Suppressor macrophage treated with lipopolysaccharide for 4 hours (primary cell): ENCODE measurements around the gene KRT6C.
"Not testable (repeated sequence)": the region's sequence is repeated elsewhere in the genome, so short reads cannot be mapped to it uniquely, and the experiment has no call there.

Source experiments
- DNase-seq: peaks from one replicate; pipeline ENCODE4 v3.0.0-alpha.2; 2020

Gene KRT6C

GRCh38 chr12:52499806-52500560 is 26.4 kb upstream of the KRT6C start:
- no peak for DNase-seq

GRCh38 chr12:52498946-52499345 is 25.3 kb upstream of the KRT6C start:
- DNase-seq: no peak

GRCh38 chr12:52497975-52498374 is 24.4 kb upstream of the KRT6C start:
- no peak for DNase-seq

GRCh38 chr12:52496590-52497071 is 23.0 kb upstream of the KRT6C start:
- no peak for DNase-seq

GRCh38 chr12:52496054-52496453 is 22.4 kb upstream of the KRT6C start:
- no peak for DNase-seq

GRCh38 chr12:52495389-52495788 is 21.8 kb upstream of the KRT6C start:
- peak; percentile 12 for DNase-seq

DNA sequence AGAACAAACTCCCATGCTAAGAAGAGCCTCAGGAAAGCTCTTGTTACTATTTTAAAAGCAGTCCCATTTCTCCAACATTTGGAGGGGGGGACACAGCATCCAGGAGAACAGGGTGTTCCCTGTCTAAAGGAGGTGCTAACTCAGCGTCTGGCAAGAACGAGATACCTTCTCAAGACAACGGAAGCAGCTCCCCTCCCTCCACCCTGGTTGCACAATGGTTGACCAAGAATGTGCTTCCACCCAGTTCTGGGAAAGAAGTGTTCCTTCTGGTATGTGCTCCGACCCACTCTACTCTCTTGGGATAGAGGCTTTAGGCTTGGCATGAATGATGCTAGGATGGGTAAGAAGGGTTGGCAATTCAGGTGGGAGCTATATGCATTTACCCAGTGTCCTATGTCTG is 20.9 kb upstream of the KRT6C start:
- DNase-seq: peak; percentile 6

- no peak for DNase-seq
These were observed 20.5 kb upstream of the KRT6C start for GRCh38 chr12:52494100-52494499.

GRCh38 chr12:52493172-52493571 is 19.6 kb upstream of the KRT6C start, which contains the start of gene KRT6A:
TSS of gene KRT6A (minus strand) at chr12:52493257. CDS start at chr12:52493188, 69 bp downstream.
- DNase-seq: no peak

DNA sequence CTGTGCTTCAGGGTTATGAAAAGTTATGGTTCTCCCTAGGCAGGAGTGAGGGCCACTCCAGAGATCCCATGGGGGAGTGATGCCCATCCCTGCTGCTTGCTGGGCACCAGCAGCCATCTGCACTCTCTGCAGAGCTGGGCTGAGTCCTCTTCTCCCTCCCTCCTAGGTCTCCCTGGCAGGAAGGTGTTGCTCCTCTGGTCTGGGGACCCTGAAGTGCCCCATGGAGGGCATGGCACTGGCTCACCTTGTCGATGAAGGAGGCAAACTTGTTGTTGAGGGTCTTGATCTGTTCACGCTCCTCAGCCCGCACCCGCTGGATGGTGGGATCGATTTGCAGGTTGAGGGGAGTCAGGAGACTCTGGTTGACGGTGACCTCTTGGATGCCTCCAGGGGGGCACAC is 18.8 kb upstream of the KRT6C start:
- not testable (repeated sequence) for DNase-seq

DNA sequence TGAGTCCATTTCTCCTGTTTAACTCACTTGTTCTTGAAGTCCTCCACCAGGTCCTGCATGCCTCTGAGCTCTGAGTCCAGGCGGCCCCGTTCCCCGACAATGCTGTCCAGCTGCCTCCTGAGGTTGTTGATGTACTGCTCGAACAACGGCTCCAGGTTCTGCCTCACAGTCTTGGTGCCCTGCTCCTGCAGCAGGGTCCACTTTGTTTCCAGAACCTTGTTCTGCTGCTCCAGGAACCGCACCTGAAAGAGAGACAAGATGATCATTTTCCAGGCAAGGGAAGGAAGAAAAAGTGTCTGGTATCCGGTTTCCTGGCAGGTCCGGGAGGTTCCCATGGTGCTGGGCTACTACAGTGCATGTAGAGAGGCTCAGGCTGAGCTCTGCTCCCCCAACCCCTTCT is 17.9 kb upstream of the KRT6C start:
- DNase-seq: not testable (repeated sequence)

DNA sequence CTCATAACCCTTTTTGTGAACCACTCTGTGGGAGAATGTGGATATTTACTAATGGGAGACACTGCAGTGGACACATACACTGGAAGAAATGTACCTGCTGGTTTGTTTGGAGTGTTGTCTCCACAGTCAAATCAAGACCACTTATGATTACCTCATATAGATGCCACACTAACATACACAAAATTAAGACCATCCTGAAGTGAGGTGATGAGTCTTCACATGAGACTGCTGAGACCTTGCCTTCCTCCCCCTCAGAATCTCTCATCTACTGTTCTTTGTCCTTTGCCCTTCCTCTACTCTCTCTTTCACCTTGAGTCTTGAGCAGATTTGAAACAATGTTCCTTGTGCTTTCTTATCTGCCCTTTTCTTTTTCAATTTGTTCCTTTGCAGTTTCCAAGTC is 15.1 kb upstream of the KRT6C start:
- DNase-seq: no peak

- not testable (repeated sequence) for DNase-seq
These were observed 14.3 kb upstream of the KRT6C start for GRCh38 chr12:52487744-52488443.

- no peak for DNase-seq
These were observed 13.6 kb upstream of the KRT6C start for GRCh38 chr12:52487211-52487610.

DNA sequence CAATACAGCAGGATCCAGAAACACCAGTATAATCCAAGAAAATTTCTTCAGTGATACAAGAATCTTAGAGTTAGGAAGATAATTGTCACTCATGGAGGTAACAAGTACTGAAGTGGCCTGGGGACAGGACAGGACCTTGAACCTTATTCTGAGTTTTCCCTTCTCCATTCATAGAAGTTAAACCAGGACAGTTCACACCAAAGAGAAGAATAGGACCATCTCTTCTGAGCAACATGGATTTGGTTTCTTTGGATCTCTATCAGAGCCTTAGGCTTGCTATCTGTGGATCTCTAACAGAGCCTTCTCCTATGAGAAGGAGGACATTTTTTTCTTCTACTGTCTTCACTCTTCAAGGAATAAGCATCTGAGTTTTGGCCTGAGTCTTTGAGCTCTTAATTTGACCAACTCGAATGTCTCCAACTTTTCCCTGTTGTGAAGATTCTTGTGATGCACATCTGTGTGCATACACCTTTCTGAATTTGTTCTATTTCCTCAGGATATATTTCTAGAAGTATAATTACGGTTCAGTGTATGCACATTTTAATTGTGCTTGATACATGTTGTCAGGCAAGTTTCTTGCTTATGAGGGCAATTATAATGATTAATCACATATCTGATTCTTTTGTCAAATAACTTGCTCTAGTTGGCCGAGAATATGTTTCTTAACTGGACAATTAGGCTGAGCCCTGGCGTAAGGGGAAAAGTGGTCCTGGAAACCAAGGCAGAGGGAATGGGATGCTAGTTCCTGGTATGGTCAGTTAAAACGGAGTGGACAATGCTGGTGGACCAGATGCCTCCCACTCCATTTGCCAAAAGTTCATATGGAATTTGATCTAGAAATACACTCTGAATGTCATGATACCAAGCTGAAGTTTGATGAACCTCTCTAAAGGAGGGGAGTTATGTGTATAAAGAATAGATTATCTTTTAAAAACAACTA is 12.8 kb upstream of the KRT6C start:
- no peak for DNase-seq

DNA sequence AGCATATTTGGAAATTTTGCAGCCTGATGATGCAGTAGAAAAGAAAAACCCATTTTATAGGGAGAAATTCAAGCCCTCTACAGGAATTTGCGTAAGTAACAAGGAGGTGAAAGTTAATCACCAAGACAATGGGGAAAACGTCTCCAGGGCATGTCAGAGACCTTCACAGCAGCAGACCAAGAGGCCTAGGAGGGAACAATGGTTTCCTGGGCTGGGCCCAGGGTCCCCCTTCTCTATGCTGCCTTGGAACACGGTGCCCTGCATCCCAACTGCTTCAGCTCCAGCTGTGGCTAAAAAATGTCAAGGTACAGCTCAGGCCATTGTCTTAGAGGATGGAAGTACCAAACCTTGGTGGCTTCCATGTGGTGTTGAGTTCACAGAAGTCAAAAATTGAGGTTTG is 6.5 kb upstream of the KRT6C start:
- no peak for DNase-seq

- no peak for DNase-seq
These were observed 4.0 kb upstream of the KRT6C start for GRCh38 chr12:52477651-52478050.

DNA sequence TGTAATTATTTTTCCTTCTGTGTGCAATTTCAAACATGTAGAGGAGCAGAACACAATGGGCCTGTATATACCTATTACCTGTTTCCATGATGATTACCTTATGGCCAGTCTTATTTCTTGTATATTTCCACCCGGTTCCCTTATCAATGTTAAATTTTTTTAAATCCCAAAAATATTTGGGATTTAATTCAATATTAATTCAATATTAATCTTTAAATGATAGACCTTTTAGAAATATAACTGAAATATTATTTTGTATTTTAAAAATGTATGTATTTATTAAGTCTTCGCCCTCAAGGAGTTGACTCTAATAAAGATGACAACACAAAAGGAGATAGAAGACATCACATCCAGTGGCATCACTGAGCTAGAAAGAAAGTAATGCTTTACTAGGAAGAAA is 607 bp upstream of the KRT6C start:
- no peak for DNase-seq

- DNase-seq: no peak
These were observed 3.8 kb downstream of the KRT6C start for GRCh38 chr12:52469853-52470252.

DNA sequence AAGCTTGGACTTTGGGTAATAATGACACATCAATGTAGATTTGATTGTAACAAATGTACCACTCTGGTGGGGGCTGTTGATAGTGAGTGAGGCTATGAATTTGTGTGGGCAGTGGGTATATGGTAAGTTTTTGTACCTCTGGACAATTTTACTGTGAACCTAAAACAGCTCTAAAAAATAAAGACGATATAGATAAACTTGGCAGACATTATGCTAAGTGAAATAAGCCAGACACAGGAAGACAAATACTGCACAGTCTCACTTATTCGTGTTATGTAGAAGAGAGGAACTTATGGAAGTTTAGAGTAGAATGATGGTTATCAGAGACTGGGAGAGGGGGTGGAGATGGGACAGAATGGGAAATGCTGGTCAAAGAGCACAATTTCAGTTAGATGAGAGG is 8.7 kb downstream of the KRT6C start:
- no peak for DNase-seq

- DNase-seq: no peak
These were observed 11.9 kb downstream of the KRT6C start for GRCh38 chr12:52461693-52462092.

GRCh38 chr12:52458861-52459260 is 14.7 kb downstream of the KRT6C start:
- DNase-seq: no peak

GRCh38 chr12:52455821-52456220 is 17.8 kb downstream of the KRT6C start:
- peak; percentile 19 for DNase-seq
